ENCODE measurements around the gene KCNQ1. TPM values are rescaled to one million over a fixed set of nuclear protein-coding genes. Genes with fewer than 3 reads are reported as not detected.

The KCNQ1 gene
- total RNA-seq, 2 donors from 2014 or later: 4.4 to 25.3 TPM

- Histone ChIP-seq H3K9me3 (no peaks in the 10 kb centered on the region), H3K27me3 (replicated peaks; ENCODE audit: insufficient read depth) (no peaks in the 10 kb centered on the region), H3K27ac (no peak overlapping the region), H3K4me3 (no peak overlapping the region), H3K36me3 (no peaks in the 10 kb centered on the region), H3K4me1 (ENCODE audit: control insufficient read depth in 1 of 2, low read depth in 2 of 2) (no peaks in the 10 kb centered on the region)
- DNase-seq (ENCODE audit: low spot score): no peak
- TF ChIP-seq, protein P1, sequence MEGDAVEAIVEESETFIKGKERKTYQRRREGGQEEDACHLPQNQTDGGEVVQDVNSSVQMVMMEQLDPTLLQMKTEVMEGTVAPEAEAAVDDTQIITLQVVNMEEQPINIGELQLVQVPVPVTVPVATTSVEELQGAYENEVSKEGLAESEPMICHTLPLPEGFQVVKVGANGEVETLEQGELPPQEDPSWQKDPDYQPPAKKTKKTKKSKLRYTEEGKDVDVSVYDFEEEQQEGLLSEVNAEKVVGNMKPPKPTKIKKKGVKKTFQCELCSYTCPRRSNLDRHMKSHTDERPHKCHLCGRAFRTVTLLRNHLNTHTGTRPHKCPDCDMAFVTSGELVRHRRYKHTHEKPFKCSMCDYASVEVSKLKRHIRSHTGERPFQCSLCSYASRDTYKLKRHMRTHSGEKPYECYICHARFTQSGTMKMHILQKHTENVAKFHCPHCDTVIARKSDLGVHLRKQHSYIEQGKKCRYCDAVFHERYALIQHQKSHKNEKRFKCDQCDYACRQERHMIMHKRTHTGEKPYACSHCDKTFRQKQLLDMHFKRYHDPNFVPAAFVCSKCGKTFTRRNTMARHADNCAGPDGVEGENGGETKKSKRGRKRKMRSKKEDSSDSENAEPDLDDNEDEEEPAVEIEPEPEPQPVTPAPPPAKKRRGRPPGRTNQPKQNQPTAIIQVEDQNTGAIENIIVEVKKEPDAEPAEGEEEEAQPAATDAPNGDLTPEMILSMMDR (IDR thresholded peaks at IDR 0.05): no peak
- ATAC-seq (ENCODE audit: insufficient number of reproducible peaks, low FRiP score, low read depth): no peak
Measured at GRCh38 chr11:2464451-2465165, 19.8 kb downstream of the KCNQ1 start.

GRCh38 chr11:2465202-2466068, 20.6 kb downstream of the KCNQ1 start:
- Histone ChIP-seq H3K27ac (no peak overlapping the region), H3K36me3 (no peaks in the 10 kb centered on the region), H3K4me1 (ENCODE audit: control insufficient read depth in 1 of 2, low read depth in 2 of 2) (no peaks in the 10 kb centered on the region), H3K9me3 (no peaks in the 10 kb centered on the region), H3K4me3 (no peak overlapping the region), H3K27me3 (replicated peaks; ENCODE audit: insufficient read depth) (no peaks in the 10 kb centered on the region)
- DNase-seq (ENCODE audit: low spot score) (no peak), ATAC-seq (ENCODE audit: insufficient number of reproducible peaks, low FRiP score, low read depth) (no peak)
- TF ChIP-seq, protein P1 (IDR thresholded peaks at IDR 0.05): no peak

DNA sequence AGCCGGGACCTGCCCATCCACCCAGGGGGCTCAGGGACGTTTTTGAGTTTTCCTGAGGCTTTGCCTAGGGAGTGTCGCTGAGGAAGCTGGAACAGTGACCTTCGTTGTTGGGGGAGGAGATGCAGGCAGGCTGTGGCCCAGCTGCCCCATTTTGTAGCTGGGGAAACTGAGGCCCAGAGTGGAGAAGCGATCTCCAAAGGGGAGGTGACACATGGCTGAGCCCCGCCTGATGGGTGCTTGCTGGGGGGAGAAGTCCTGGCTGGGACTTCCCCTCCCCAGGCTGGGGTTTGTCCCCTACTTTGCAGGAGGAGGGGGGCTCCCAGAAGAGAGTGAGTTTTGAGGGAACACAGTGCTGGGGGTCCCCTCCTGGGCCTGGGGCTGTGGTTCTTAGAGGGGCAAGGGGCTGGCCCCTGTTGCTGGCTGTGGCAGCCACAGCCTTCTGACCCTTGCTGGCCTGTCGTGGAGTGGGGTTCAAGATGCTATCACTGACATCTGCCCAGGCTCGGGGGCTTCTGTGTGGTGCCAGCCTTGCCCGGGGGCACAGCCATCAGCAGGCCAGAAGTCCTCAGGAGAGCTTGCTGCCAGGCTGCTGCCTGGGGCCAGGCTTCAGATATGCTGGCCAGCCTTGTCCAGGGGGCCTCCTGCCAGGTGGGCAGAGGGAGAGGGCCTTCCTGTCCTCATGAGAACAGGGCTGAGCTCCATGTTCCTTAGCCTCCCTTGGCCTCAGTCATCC, 21.4 kb downstream of the KCNQ1 start:
- Histone ChIP-seq H3K9me3 (no peaks in the 10 kb centered on the region), H3K27ac (no peak overlapping the region), H3K4me1 (ENCODE audit: control insufficient read depth in 1 of 2, low read depth in 2 of 2) (no peaks in the 10 kb centered on the region), H3K36me3 (no peaks in the 10 kb centered on the region), H3K4me3 (no peak overlapping the region), H3K27me3 (replicated peaks; ENCODE audit: insufficient read depth) (no peaks in the 10 kb centered on the region)
- TF ChIP-seq, protein P1 (IDR thresholded peaks at IDR 0.05): no peak
- ATAC-seq (ENCODE audit: insufficient number of reproducible peaks, low FRiP score, low read depth) (no peak), DNase-seq (ENCODE audit: low spot score) (no peak)

GRCh38 chr11:2466869-2467694, 22.3 kb downstream of the KCNQ1 start:
- DNase-seq (ENCODE audit: low spot score): no peak
- H3K27me3 ChIP-seq (replicated peaks; ENCODE audit: insufficient read depth): no peaks in the 10 kb centered on the region
- H3K4me1 ChIP-seq (ENCODE audit: control insufficient read depth in 1 of 2, low read depth in 2 of 2): no peaks in the 10 kb centered on the region

More at GRCh38 chr11:2466869-2467694, 22.3 kb downstream of the KCNQ1 start:
- Histone ChIP-seq H3K4me3 (no peak overlapping the region), H3K27ac (no peak overlapping the region), H3K36me3 (no peaks in the 10 kb centered on the region), H3K9me3 (no peaks in the 10 kb centered on the region)
- TF ChIP-seq, protein P1 (IDR thresholded peaks at IDR 0.05): no peak
- no peak for ATAC-seq (ENCODE audit: insufficient number of reproducible peaks, low FRiP score, low read depth)
